GM23248 (cell line): Measurements from ENCODE around the gene THAP9. TPM values are rescaled to one million over a fixed set of nuclear protein-coding genes. Genes with fewer than 3 reads are reported as not detected.

Experiments used
- DNase-seq: peaks from one replicate; pipeline ENCODE4 v3.0.0-alpha.2; 2015
- H2AFZ ChIP-seq: fragments of 200-600 bp; sonication (generic); 2 replicates; pipeline ENCODE4 v1.6.1; 2016; ENCODE audit warnings: antibody characterized with exemption
- H3F3A ChIP-seq: fragments of 200-600 bp; sonication (generic); 2 replicates; pipeline ENCODE4 v1.6.1; 2016; ENCODE audit warnings: mild to moderate bottlenecking, antibody characterized with exemption, mixed run types; ENCODE audit not compliant: insufficient read depth
- H3K27ac ChIP-seq: fragments of 200-600 bp; sonication (generic); 2 replicates; pipeline ENCODE4 v1.5.1; 2016; ENCODE audit warnings: mild to moderate bottlenecking
- H3K27me3 ChIP-seq: fragments of 200-600 bp; sonication (generic); replicated peaks from 2 replicates; pipeline ENCODE4 v1.6.1; 2016; ENCODE audit warnings: mild to moderate bottlenecking; ENCODE audit not compliant: insufficient read depth
- H3K36me3 ChIP-seq: fragments of 200-600 bp; sonication (generic); 2 replicates; pipeline ENCODE4 v1.6.1; 2016; ENCODE audit warnings: low read depth, mild to moderate bottlenecking
- H3K4me1 ChIP-seq: fragments of 200-600 bp; sonication (generic); 2 replicates; pipeline ENCODE4 v1.6.1; 2016; ENCODE audit warnings: mild to moderate bottlenecking; ENCODE audit not compliant: insufficient read depth
- H3K4me2 ChIP-seq: fragments of 200-600 bp; sonication (generic); one replicate; pipeline ENCODE4 v1.6.1; 2016; ENCODE audit warnings: mild to moderate bottlenecking; ENCODE audit not compliant: unreplicated experiment
- H3K4me3 ChIP-seq: fragments of 200-600 bp; sonication (generic); 2 replicates; pipeline ENCODE4 v1.5.1; 2016; ENCODE audit warnings: mild to moderate bottlenecking
- H3K79me2 ChIP-seq: fragments of 200-600 bp; sonication (generic); 2 replicates; pipeline ENCODE4 v1.6.1; 2016; ENCODE audit warnings: mild to moderate bottlenecking; ENCODE audit not compliant: insufficient read depth
- H3K9ac ChIP-seq: fragments of 200-600 bp; sonication (generic); 2 replicates; pipeline ENCODE4 v1.6.1; 2016; ENCODE audit warnings: mild to moderate bottlenecking
- H3K9me2 ChIP-seq: fragments of 200-600 bp; sonication (generic); 2 replicates; pipeline ENCODE4 v1.6.1; 2016; ENCODE audit warnings: mixed run types, mild to moderate bottlenecking, moderate library complexity; ENCODE audit not compliant: insufficient read depth
- H3K9me3 ChIP-seq: fragments of 200-600 bp; sonication (generic); one replicate; pipeline ENCODE4 v1.6.1; 2017; ENCODE audit warnings: low read depth
- H4K20me1 ChIP-seq: fragments of 200-600 bp; sonication (generic); 2 replicates; pipeline ENCODE4 v1.6.0; 2016; ENCODE audit not compliant: insufficient read depth
- EZH2 ChIP-seq: fragments of 200-600 bp; sonication (generic); IDR thresholded peaks from 2 replicates; pipeline ENCODE4 v1.6.1; 2018; ENCODE audit warnings: antibody characterized with exemption, mild to moderate bottlenecking; ENCODE audit not compliant: insufficient read depth, poor library complexity, severe bottlenecking
- EZH2phosphoT487 ChIP-seq: fragments of 200-600 bp; sonication (generic); IDR thresholded peaks from 2 replicates; pipeline ENCODE4 v1.6.1; 2018; ENCODE audit warnings: antibody characterized with exemption, moderate library complexity, mild to moderate bottlenecking, low read depth; ENCODE audit not compliant: insufficient read depth
- WGBS, 2 experiments: methylation state at CpG; one replicate each; pipeline ENCODE4 v1.1.6; 2015 to 2017; ENCODE audit warnings: low lambda C conversion rate in 2 of 2, low coverage in 1 of 2; ENCODE audit errors: missing lambda C conversion rate in 2 of 2; 5-methylcytosine and 5-hydroxymethylcytosine counted together
- in situ Hi-C: fragments of 300-500 bp; cut with MboI; formaldehyde crosslinking; loops from 2 replicates; pipeline ENCODE4 v1.15.0; 2020
- polyA plus RNA-seq: library from polyadenylated mRNA; unstranded; fragments of >200 nt; fragmentation: Nextera tagmentation; extraction: Ambion mirVana; gene quantifications from 2 replicates; pipeline ENCODE4 v1.2.1, GENCODE V29; 2016
- total RNA-seq: library from RNA; depleted of rRNA; stranded (reverse); fragments of >200 nt; shearing (Covaris generic); gene quantifications from 2 replicates; pipeline ENCODE4 v1.2.3, GENCODE V29; 2014

THAP9 gene
- total and polyA plus RNA-seq, 2 experiments from 2014 or later = 2.0 to 3.9 TPM

DNA sequence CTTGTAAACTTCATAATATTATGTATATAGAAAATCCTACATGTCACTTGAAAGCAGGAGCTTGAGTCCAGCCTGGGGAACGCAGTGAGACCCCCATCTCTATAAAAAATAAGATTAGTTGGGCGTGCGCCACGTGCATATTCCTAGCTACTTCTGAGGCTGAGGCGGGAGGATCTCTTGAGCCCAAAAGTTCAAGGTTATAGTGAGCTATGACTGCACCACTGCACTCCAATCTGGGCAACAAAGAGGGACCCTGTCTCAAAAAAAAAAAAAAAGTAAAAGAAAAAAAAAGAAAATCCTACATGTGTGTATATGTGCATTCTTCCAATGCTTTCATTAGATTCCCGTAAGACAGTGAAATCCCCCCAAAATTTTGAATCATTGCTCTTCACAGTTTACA lies 11.2 kb upstream of the THAP9 start:
- H2AFZ ChIP-seq = no peak overlapping the region
- peaks cover 10% of the 10 kb centered on the region for H3K36me3 ChIP-seq
- peaks cover 52% of the 10 kb centered on the region for H3F3A ChIP-seq
- peaks cover 39% of the 10 kb centered on the region for H3K4me1 ChIP-seq
- TF ChIP-seq EZH2 = no peak
- no peak for TF ChIP-seq EZH2phosphoT487
- peaks cover 92% of the 10 kb centered on the region for H3K79me2 ChIP-seq
- H3K27ac ChIP-seq = peak overlapping the region; percentile 99
- peak overlapping the region; percentile 95 for H3K4me3 ChIP-seq
- no peaks in the 10 kb centered on the region for H3K9me3 ChIP-seq
- H3K9me2 ChIP-seq = no peaks in the 10 kb centered on the region
- no peaks in the 10 kb centered on the region for H3K27me3 ChIP-seq
- DNase-seq = peak; percentile 37
- H4K20me1 ChIP-seq = peaks cover 23% of the 10 kb centered on the region
- in situ Hi-C loops = no loop called here
- H3K4me2 ChIP-seq = peak overlapping the region; percentile 98
- peak overlapping the region; percentile 100 for H3K9ac ChIP-seq
- WGBS, 2 experiments = 34 to 40% methylated on average over 6 of the region's 6 CpGs

DNA sequence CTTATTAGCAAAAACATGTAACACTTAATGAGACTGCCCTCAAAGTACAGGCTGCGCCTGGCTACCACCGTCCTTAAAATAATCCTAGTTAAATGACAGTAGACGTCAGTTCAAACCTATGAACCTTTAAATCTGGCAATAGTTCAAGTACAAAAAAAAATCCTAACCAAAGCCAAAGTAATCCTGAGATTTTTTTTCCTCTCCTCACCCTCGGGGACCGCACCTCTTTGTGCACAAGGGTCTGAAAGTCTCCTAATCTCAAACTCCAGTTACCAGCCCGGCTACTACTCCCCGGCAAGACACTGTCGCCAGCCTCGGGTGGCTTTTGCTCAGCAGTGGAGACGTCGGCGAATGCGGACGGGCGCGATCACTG lies 10.0 kb upstream of the THAP9 start:
- Histone ChIP-seq H3K9me2 (no peaks in the 10 kb centered on the region), H3K27ac (peak overlapping the region; percentile 99), H3K9ac (peak overlapping the region; percentile 100)

DNA sequence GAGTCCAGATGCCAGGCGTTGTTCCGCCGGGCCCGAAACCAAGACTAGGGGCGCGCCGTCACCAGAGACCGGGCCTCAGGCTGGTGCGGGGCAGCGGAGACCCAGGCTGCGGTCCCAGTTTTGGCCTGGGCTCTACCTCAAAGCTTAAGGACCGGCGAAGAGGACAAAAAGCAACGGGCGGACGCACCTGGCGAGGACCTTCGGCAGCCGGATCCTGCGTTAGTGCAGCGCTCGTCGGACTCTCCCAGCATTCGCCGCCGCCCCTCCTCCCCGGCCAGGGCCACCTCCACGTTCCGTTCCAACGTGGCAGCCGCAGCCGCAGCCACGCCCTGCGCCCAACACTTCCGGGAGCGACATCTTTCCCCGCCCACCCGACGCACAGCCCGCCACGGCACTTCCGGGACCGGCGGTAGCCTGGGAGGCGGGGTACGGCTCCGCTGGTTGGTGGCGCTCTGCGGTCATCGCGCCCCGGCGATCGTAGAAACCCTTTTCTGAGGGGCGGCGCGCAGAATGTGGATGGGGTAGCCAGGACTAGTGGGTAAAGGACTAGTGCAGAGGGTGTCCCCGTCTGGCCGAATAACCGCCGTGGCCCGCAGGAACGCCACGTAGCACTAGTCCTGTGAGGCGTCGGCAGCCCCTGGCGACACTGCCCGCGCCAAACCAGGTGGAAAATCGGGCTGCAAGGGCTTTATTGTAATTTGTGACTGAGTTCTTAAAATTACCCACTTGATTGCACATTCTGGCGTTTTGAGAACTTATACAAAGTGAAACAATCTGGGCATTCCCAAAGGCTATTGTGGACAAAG lies 9.4 kb upstream of the THAP9 start, which contains the start of gene SEC31A:
Gene SEC31A, minus strand, starts transcription at position 253 of the 806 bp plus-strand sequence. CDS start 9,217 bp downstream, outside the sequence.
- DNase-seq = peak; percentile 99
- no peaks in the 10 kb centered on the region for H3K9me2 ChIP-seq
- peak within 1 kb of the TSS; percentile 98 for H3K4me2 ChIP-seq
- TF ChIP-seq EZH2phosphoT487 (no peak), EZH2 (no peak)
- peaks cover 92% of the 10 kb centered on the region for H3K79me2 ChIP-seq
- 0 to 1% methylated on average over 55 to 70 of the region's 71 CpGs for WGBS, 2 experiments
- peak within 1 kb of the TSS; percentile 99 for H3K27ac ChIP-seq
- peaks cover 25% of the 10 kb centered on the region for H3K4me1 ChIP-seq
- no peaks in the 10 kb centered on the region for H3K27me3 ChIP-seq
- peak within 1 kb of the TSS; percentile 66 for H2AFZ ChIP-seq
- H3K36me3 ChIP-seq = peaks cover 17% of the 10 kb centered on the region
- H3K9ac ChIP-seq = peak within 1 kb of the TSS; percentile 100
- in situ Hi-C loops = no loop called here
- peaks cover 6% of the 10 kb centered on the region; the same call in 1 of the 2 replicates for H4K20me1 ChIP-seq
- no peaks in the 10 kb centered on the region for H3K9me3 ChIP-seq
- H3K4me3 ChIP-seq = peak within 1 kb of the TSS; percentile 95
- H3F3A ChIP-seq = peaks cover 37% of the 10 kb centered on the region

More for the DNA sequence above, 10.0 kb upstream of the THAP9 start:
- in situ Hi-C loops = no loop called here
- Histone ChIP-seq H2AFZ (no peak overlapping the region), H3K4me2 (peak overlapping the region; percentile 98), H3F3A (peaks cover 43% of the 10 kb centered on the region), H4K20me1 (peaks cover 12% of the 10 kb centered on the region; the same call in 1 of the 2 replicates), H3K9me3 (no peaks in the 10 kb centered on the region), H3K27me3 (no peaks in the 10 kb centered on the region), H3K4me3 (peak overlapping the region; percentile 95), H3K4me1 (peaks cover 31% of the 10 kb centered on the region), H3K36me3 (peaks cover 17% of the 10 kb centered on the region), H3K79me2 (peaks cover 92% of the 10 kb centered on the region)
- TF ChIP-seq EZH2 (no peak), EZH2phosphoT487 (no peak)
- 0 to 2% methylated on average over 16 of the region's 16 CpGs for WGBS, 2 experiments
- DNase-seq = no peak

DNA sequence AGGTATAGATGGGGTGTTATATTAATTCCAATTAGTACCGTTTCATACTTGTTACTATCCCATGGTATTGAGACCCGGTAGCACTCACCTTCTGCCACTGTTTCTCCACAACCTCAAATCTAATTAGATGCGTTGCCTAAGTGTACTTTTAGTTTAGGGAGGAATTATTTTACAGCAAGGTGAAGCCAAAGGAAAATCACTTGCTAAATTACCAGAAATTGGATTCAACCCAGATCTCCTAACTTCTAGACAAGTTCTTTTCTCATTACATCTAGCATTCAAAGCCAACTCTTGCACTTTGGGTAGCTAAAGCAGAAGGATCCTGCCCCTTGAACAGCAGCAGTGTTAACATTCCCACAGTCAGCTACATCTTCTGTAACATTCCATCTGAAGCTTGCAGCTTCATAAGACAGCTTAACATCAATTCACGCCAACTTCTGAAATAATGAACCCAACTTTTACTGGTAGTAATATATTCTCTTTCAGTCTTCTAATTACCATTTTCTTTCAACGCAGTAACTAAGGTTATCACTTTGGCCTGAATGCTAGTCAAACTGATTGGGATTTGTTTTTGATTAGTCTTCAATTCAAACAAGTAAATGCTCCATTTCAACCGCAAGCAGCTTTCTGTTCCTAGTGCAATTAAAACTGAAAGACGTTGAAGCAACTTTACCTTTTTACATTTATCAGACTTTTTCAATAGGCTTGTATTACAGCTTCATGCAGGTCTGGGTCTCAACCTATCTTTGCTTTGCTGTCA lies 8.6 kb upstream of the THAP9 start:
- DNase-seq = peak; percentile 54

More for the DNA sequence above, 8.6 kb upstream of the THAP9 start:
- no peak for TF ChIP-seq EZH2phosphoT487
- H3K4me2 ChIP-seq = peak overlapping the region; percentile 85
- H3K9me3 ChIP-seq = no peaks in the 10 kb centered on the region
- peaks cover 92% of the 10 kb centered on the region for H3K79me2 ChIP-seq
- in situ Hi-C loops = no loop called here
- H3K27ac ChIP-seq = peak overlapping the region; percentile 99
- H3K4me1 ChIP-seq = peaks cover 18% of the 10 kb centered on the region
- H3K9me2 ChIP-seq = no peaks in the 10 kb centered on the region
- peaks cover 4% of the 10 kb centered on the region; the same call in 1 of the 2 replicates for H4K20me1 ChIP-seq
- no peaks in the 10 kb centered on the region for H3K27me3 ChIP-seq
- peak overlapping the region; percentile 95 for H3K4me3 ChIP-seq
- peak overlapping the region; percentile 100 for H3K9ac ChIP-seq
- peaks cover 21% of the 10 kb centered on the region for H3K36me3 ChIP-seq
- peak overlapping the region; percentile 66 for H2AFZ ChIP-seq
- peaks cover 31% of the 10 kb centered on the region for H3F3A ChIP-seq
- WGBS, 2 experiments = 18 to 24% methylated on average over 7 of the region's 7 CpGs
